Measurements from ENCODE around the gene MFAP3L. TPM values are rescaled to one million over a fixed set of nuclear protein-coding genes. Genes with fewer than 3 reads are reported as not detected.
"Not testable (repeated sequence)": the region's sequence is repeated elsewhere in the genome, so short reads cannot be mapped to it uniquely, and the experiment has no call there.

Gene MFAP3L
- total and polyA plus RNA-seq, 7 experiments from 2014 or later: 0.05 to 2.0 (median 0.92) TPM

DNA sequence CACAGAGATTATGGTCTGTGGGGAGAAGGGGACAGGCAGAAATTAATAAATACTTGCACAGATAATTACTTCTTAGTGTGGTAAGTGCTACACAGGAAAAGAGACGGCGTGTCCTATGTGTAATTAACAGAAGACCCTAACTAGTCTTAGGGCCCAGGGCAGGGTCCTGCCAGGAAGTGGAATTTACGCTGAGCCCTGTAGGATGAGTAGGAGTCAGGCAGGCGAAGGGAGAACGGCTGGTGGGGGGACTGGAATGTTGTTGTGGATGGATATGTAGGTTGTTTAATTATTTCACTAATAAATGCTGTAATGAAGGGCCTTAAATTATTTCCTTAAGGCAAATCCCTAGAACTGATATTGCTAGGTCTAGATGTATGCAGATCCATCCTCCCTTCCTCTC lies 26.7 kb upstream of the MFAP3L start:
- intact Hi-C loops (cut with micrococcal nuclease): no loop called here
- POLR2A ChIA-PET: no interaction called here

GRCh38 chr4:170051402-170051801 lies 25.2 kb upstream of the MFAP3L start:
- Mint-ChIP-seq H3K9me3 (no peaks in the 10 kb centered on the region), H3K4me3 (no peak overlapping the region), H3K27me3 (peaks cover 0 to 14% (median 4%) of the 10 kb centered on the region in 5 donors), H3K4me1 (no peaks in the 10 kb centered on the region), H3K36me3 (no peaks in the 10 kb centered on the region), H3K27ac (no peak overlapping the region)
- ChIA-PET POLR2A (no interaction called here), CTCF (interaction anchor here (1.6 kb wide), 1 partner anchor 241 kb away, joined by 7 read pairs; no protein-coding TSS in a partner anchor)
- DNase-seq: no peak
- no peak for ATAC-seq
- Histone ChIP-seq H3K27ac (ENCODE audit: low read depth, low read length) (no peak overlapping the region), H3K27me3 (ENCODE audit: control insufficient read depth in 2 of 2, insufficient read depth in 2 of 2, low read length in 2 of 2) (no peaks in the 10 kb centered on the region), H3K9me3 (ENCODE audit: control insufficient read depth in 2 of 3, low read length in 3 of 3) (no peaks in the 10 kb centered on the region), H3K4me3 (ENCODE audit: low read length) (no peak overlapping the region), H3K36me3 (ENCODE audit: control insufficient read depth in 2 of 3, insufficient read depth in 3 of 3, low read length in 3 of 3) (no peaks in the 10 kb centered on the region), H3K4me1 (ENCODE audit: control insufficient read depth in 2 of 2, insufficient read depth in 2 of 2, low read length in 2 of 2) (no peaks in the 10 kb centered on the region)
- intact Hi-C loops (cut with micrococcal nuclease): no loop called here

More for the DNA sequence above, 26.7 kb upstream of the MFAP3L start:
- Mint-ChIP-seq H3K4me3 (no peak overlapping the region), H3K27me3 (peaks cover 0 to 14% (median 8%) of the 10 kb centered on the region in 5 donors), H3K9me3 (no peaks in the 10 kb centered on the region), H3K36me3 (no peaks in the 10 kb centered on the region), H3K4me1 (no peaks in the 10 kb centered on the region), H3K27ac (no peak overlapping the region)
- DNase-seq: no peak
- Histone ChIP-seq H3K27ac (ENCODE audit: low read depth, low read length) (no peak overlapping the region), H3K4me3 (ENCODE audit: low read length) (no peak overlapping the region), H3K36me3 (ENCODE audit: control insufficient read depth in 2 of 3, insufficient read depth in 3 of 3, low read length in 3 of 3) (no peaks in the 10 kb centered on the region), H3K27me3 (ENCODE audit: control insufficient read depth in 2 of 2, insufficient read depth in 2 of 2, low read length in 2 of 2) (no peaks in the 10 kb centered on the region), H3K9me3 (ENCODE audit: control insufficient read depth in 2 of 3, low read length in 3 of 3) (no peaks in the 10 kb centered on the region), H3K4me1 (ENCODE audit: control insufficient read depth in 2 of 2, insufficient read depth in 2 of 2, low read length in 2 of 2) (no peaks in the 10 kb centered on the region)
- no peak for ATAC-seq
- CTCF ChIA-PET: interaction anchor here (1.6 kb wide), 1 partner anchor 243 kb away, joined by 7 read pairs; no protein-coding TSS in a partner anchor

GRCh38 chr4:170049766-170050165 lies 23.6 kb upstream of the MFAP3L start:
- ATAC-seq (no peak), DNase-seq (no peak)
- H3K4me1 Mint-ChIP-seq: no peaks in the 10 kb centered on the region
- H3K27ac ChIP-seq (ENCODE audit: low read depth, low read length): no peak overlapping the region
- intact Hi-C loops (cut with micrococcal nuclease): loop anchor here in 1 of 2 donors (2.0 to 10.0 kb wide), 2 partner anchors 23 to 1865 kb away; partner anchors contain the start of gene MFAP3L
- CTCF ChIA-PET: interaction anchor here (1.0 to 1.6 kb wide), 2 partner anchors 239 to 437 kb away, joined by 4 to 6 read pairs; no protein-coding TSS in a partner anchor
- H3K4me1 ChIP-seq (ENCODE audit: control insufficient read depth in 2 of 2, insufficient read depth in 2 of 2, low read length in 2 of 2): no peaks in the 10 kb centered on the region
- H3K36me3 Mint-ChIP-seq: no peaks in the 10 kb centered on the region
- H3K27me3 Mint-ChIP-seq: peaks cover 0 to 8% (median 4%) of the 10 kb centered on the region in 5 donors
- H3K9me3 Mint-ChIP-seq: no peaks in the 10 kb centered on the region
- H3K27me3 ChIP-seq (ENCODE audit: control insufficient read depth in 2 of 2, insufficient read depth in 2 of 2, low read length in 2 of 2): no peaks in the 10 kb centered on the region
- H3K27ac Mint-ChIP-seq: no peak overlapping the region
- H3K4me3 ChIP-seq (ENCODE audit: low read length): no peak overlapping the region
- POLR2A ChIA-PET: no interaction called here
- H3K36me3 ChIP-seq (ENCODE audit: control insufficient read depth in 2 of 3, insufficient read depth in 3 of 3, low read length in 3 of 3): no peaks in the 10 kb centered on the region
- H3K4me3 Mint-ChIP-seq: no peak overlapping the region
- H3K9me3 ChIP-seq (ENCODE audit: control insufficient read depth in 2 of 3, low read length in 3 of 3): no peaks in the 10 kb centered on the region

GRCh38 chr4:170047771-170048354 lies 21.7 kb upstream of the MFAP3L start:
- H3K27me3 Mint-ChIP-seq: peaks cover 0 to 3% (median 0%) of the 10 kb centered on the region in 5 donors
- ATAC-seq (peak; percentile 48), DNase-seq (peak; percentile 10 to 68 (median 51))
- intact Hi-C loops (cut with micrococcal nuclease): loop anchor here (1.0 to 10.0 kb wide), 6 partner anchors 21 to 1863 kb away; partner anchors contain the start of genes MFAP3L (in 1 of the 2) and NEK1 (in 1 of the 2)
- peak overlapping the region in 1 of 9 donors; percentile 77 for H3K27ac Mint-ChIP-seq
- no peaks in the 10 kb centered on the region for H3K4me1 Mint-ChIP-seq
- H3K9me3 Mint-ChIP-seq: no peaks in the 10 kb centered on the region
- Histone ChIP-seq H3K36me3 (ENCODE audit: control insufficient read depth in 2 of 3, insufficient read depth in 3 of 3, low read length in 3 of 3) (no peaks in the 10 kb centered on the region), H3K9me3 (ENCODE audit: control insufficient read depth in 2 of 3, low read length in 3 of 3) (no peaks in the 10 kb centered on the region), H3K27ac (ENCODE audit: low read depth, low read length) (no peak overlapping the region), H3K4me1 (ENCODE audit: control insufficient read depth in 2 of 2, insufficient read depth in 2 of 2, low read length in 2 of 2) (no peaks in the 10 kb centered on the region), H3K4me3 (ENCODE audit: low read length) (no peak overlapping the region), H3K27me3 (ENCODE audit: control insufficient read depth in 2 of 2, insufficient read depth in 2 of 2, low read length in 2 of 2) (no peaks in the 10 kb centered on the region)
- H3K4me3 Mint-ChIP-seq: no peak overlapping the region
- H3K36me3 Mint-ChIP-seq: no peaks in the 10 kb centered on the region
- CTCF ChIA-PET: interaction anchor here (0.7 to 2.4 kb wide), 5 partner anchors 23 to 1697 kb away, joined by 3 to 34 read pairs (median 5); no protein-coding TSS in a partner anchor
- POLR2A ChIA-PET: no interaction called here

- H3K27ac ChIP-seq (ENCODE audit: low read depth, low read length); POLR2A ChIA-PET; H3K4me1 ChIP-seq (ENCODE audit: control insufficient read depth in 2 of 2, insufficient read depth in 2 of 2, low read length in 2 of 2); H3K27me3 Mint-ChIP-seq; H3K9me3 Mint-ChIP-seq; H3K36me3 ChIP-seq (ENCODE audit: control insufficient read depth in 2 of 3, insufficient read depth in 3 of 3, low read length in 3 of 3); ATAC-seq; DNase-seq; H3K4me3 ChIP-seq (ENCODE audit: low read length); H3K4me1 Mint-ChIP-seq; H3K36me3 Mint-ChIP-seq; H3K9me3 ChIP-seq (ENCODE audit: control insufficient read depth in 2 of 3, low read length in 3 of 3); H3K27ac Mint-ChIP-seq; H3K27me3 ChIP-seq (ENCODE audit: control insufficient read depth in 2 of 2, insufficient read depth in 2 of 2, low read length in 2 of 2); CTCF ChIA-PET; H3K4me3 Mint-ChIP-seq: not testable (repeated sequence)
- intact Hi-C loops (cut with micrococcal nuclease): loop anchor here in 1 of 2 donors (10.0 kb wide), 1 partner anchor 1861 kb away; no protein-coding TSS in a partner anchor
These were observed 20.0 kb upstream of the MFAP3L start for GRCh38 chr4:170046156-170046555.

DNA sequence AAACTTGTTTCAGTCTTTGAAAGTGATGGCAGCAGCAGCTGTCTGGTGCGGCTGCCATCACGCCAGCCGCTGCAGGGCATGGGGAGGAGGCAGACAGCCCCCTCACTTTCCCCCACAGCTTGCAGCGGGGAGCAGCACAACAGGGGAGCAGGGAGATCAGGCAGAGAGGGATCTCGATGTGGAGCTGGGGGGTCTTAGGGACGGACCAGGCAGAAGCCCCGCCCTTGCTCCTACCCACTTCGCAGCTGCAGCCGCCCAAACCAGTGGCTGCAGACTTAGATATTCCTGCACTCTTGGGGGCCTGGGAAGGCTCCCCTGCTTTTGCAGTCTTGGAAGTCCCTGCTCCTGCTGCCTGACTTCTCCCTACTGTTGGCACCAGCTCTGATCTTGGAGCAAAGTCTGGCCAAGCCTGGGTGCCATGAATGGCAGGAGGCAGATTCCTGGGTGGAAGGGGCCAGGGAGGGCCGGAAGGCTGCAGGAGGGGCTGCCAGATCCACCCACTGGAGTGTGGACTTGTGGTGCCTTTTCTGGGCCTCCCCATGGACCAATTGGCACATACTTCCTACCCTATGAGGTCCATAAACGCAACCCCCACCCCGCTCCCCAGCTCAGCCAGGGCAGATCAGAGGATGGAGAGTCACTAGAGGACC lies 14.0 kb upstream of the MFAP3L start:
- H3K27ac Mint-ChIP-seq: no peak overlapping the region
- Histone ChIP-seq H3K27ac (ENCODE audit: low read depth, low read length) (no peak overlapping the region), H3K4me3 (ENCODE audit: low read length) (no peak overlapping the region), H3K36me3 (ENCODE audit: control insufficient read depth in 2 of 3, insufficient read depth in 3 of 3, low read length in 3 of 3) (no peaks in the 10 kb centered on the region), H3K4me1 (ENCODE audit: control insufficient read depth in 2 of 2, insufficient read depth in 2 of 2, low read length in 2 of 2) (no peaks in the 10 kb centered on the region), H3K27me3 (ENCODE audit: control insufficient read depth in 2 of 2, insufficient read depth in 2 of 2, low read length in 2 of 2) (no peaks in the 10 kb centered on the region), H3K9me3 (ENCODE audit: control insufficient read depth in 2 of 3, low read length in 3 of 3) (no peaks in the 10 kb centered on the region)
- H3K9me3 Mint-ChIP-seq: no peaks in the 10 kb centered on the region
- intact Hi-C loops (cut with micrococcal nuclease): loop anchor here in 1 of 2 donors (10.0 kb wide), 1 partner anchor 1855 kb away; no protein-coding TSS in a partner anchor
- H3K27me3 Mint-ChIP-seq: peaks cover 0 to 2% (median 0%) of the 10 kb centered on the region in 5 donors
- no peak for DNase-seq
- H3K4me3 Mint-ChIP-seq: no peak overlapping the region
- ChIA-PET POLR2A (no interaction called here), CTCF (interaction anchor here (0.9 kb wide), 1 partner anchor 228 kb away, joined by 3 read pairs; no protein-coding TSS in a partner anchor)
- no peaks in the 10 kb centered on the region for H3K36me3 Mint-ChIP-seq
- no peaks in the 10 kb centered on the region for H3K4me1 Mint-ChIP-seq
- ATAC-seq: no peak

Measured in naive thymus-derived CD4-positive, alpha-beta T cell (primary cell).